B cell (primary cell): ENCODE data around the gene JMJD6. TPM values are rescaled to one million over a fixed set of nuclear protein-coding genes. Genes with fewer than 3 reads are reported as not detected.
"Not testable (repeated sequence)": the region's sequence is repeated elsewhere in the genome, so short reads cannot be mapped to it uniquely, and the experiment has no call there.

Experiments
- ATAC-seq: fragments of 200-7000 bp; cut with Tn5 transposase; one replicate; pipeline ENCODE4 v1.10.0; 2021; ENCODE audit warnings: low read depth, mild to moderate bottlenecking, moderate number of reproducible peaks, moderate library complexity
- CTCF ChIA-PET: fragments of 350-600 bp; sonication (Branson Sonifier 250); formaldehyde crosslinking; loops from one replicate; lab custom pipeline; 2021; ENCODE audit warnings: antibody characterized with exemption, inconsistent platforms; lab: Charles Lee
- POLR2A ChIA-PET: fragments of 350-600 bp; sonication (Branson Sonifier 250); formaldehyde crosslinking; loops from one replicate; lab custom pipeline; 2021; ENCODE audit warnings: antibody characterized with exemption; lab: Charles Lee
- DNase-seq: peaks from one replicate; pipeline ENCODE4 v3.0.0; 2013
- H2AFZ ChIP-seq: 2 replicates; pipeline ENCODE4 v1.6.1; 2012; ENCODE audit warnings: mild to moderate bottlenecking, low read depth, low read length; ENCODE audit not compliant: insufficient read depth, poor library complexity, severe bottlenecking
- H3K27ac ChIP-seq, 2 donors: 1 replicate in 1 of 2; 2 replicates in 1 of 2; pipeline ENCODE4 v1.5.1; 2012 to 2013; ENCODE audit warnings: low read length in 2 of 2, mild to moderate bottlenecking in 2 of 2, moderate library complexity in 1 of 2
- H3K27me3 ChIP-seq, 4 experiments: fragments of 200-600 bp in 1 of 4; sonication (generic) in 1 of 4; replicated peaks in 1 of 4; 1 replicate in 2 of 4; 2 replicates in 2 of 4; pipeline versions ENCODE4 v1.6.1 to v1.7.0; 2013 to 2016; ENCODE audit warnings: low read length in 3 of 4, mild to moderate bottlenecking in 2 of 4, mixed read lengths in 1 of 4, moderate library complexity in 1 of 4; ENCODE audit not compliant: insufficient read depth in 4 of 4, control insufficient read depth in 3 of 4; ENCODE audit errors: control extremely low read depth in 1 of 4
- H3K36me3 ChIP-seq, 2 experiments: replicated peaks in 1 of 2; 1 replicate in 1 of 2; 2 replicates in 1 of 2; pipeline versions ENCODE4 v1.6.1 to v1.7.1; 2013; ENCODE audit warnings: low read length in 1 of 2; ENCODE audit not compliant: insufficient read depth in 2 of 2, control insufficient read depth in 1 of 2; ENCODE audit errors: control extremely low read depth in 1 of 2, extremely low read depth in 1 of 2
- H3K4me1 ChIP-seq, 2 donors: fragments of 200-600 bp in 1 of 2; sonication (generic) in 1 of 2; 1 replicate in 1 of 2; 2 replicates in 1 of 2; pipeline versions ENCODE4 v1.5.1 to v1.6.1; 2013 to 2017; ENCODE audit warnings: low read length in 2 of 2; ENCODE audit not compliant: control insufficient read depth in 2 of 2, insufficient read depth in 2 of 2
- H3K4me2 ChIP-seq: replicated peaks from 2 replicates; pipeline ENCODE3; 2012; ENCODE audit warnings: mild to moderate bottlenecking, low read depth, low read length; ENCODE audit not compliant: poor library complexity, severe bottlenecking
- H3K4me3 ChIP-seq, 5 experiments: fragments of 200-600 bp in 1 of 5; sonication (generic) in 1 of 5; 1 replicate in 3 of 5; 2 replicates in 2 of 5; pipeline versions ENCODE4 v1.5.1 to v1.7.0; 2011 to 2016; ENCODE audit warnings: low read length in 4 of 5, mild to moderate bottlenecking in 4 of 5, low read depth in 2 of 5, control low read depth in 1 of 5, moderate library complexity in 1 of 5; ENCODE audit not compliant: insufficient read depth in 1 of 5; ENCODE audit errors: control extremely low read depth in 1 of 5, extremely low read depth in 1 of 5
- H3K79me2 ChIP-seq: fragments of 200-600 bp; sonication (generic); one replicate; pipeline ENCODE4 v1.6.0; 2016; ENCODE audit warnings: low read length; ENCODE audit not compliant: control insufficient read depth, insufficient read depth
- H3K9ac ChIP-seq: fragments of 200-600 bp; sonication (generic); 2 replicates; pipeline ENCODE4 v1.6.1; 2017; ENCODE audit warnings: mild to moderate bottlenecking, low read length, moderate library complexity
- H3K9me3 ChIP-seq, 3 donors: one replicate each; pipeline versions ENCODE4 v1.6.1 to v1.7.1; 2013; ENCODE audit warnings: low read length in 2 of 3; ENCODE audit not compliant: control insufficient read depth in 2 of 3, insufficient read depth in 1 of 3; ENCODE audit errors: control extremely low read depth in 1 of 3
- H4K20me1 ChIP-seq: 2 replicates; pipeline ENCODE4 v1.6.0; 2012; ENCODE audit warnings: mild to moderate bottlenecking, low read length; ENCODE audit not compliant: insufficient read depth, control insufficient read depth, poor library complexity, severe bottlenecking
- H3K27ac Mint-ChIP-seq: one replicate; pipeline ENCODE4 v1.8.0; 2021; ENCODE audit warnings: mixed read lengths
- H3K27me3 Mint-ChIP-seq: one replicate; pipeline ENCODE4 v1.8.0; 2021; ENCODE audit warnings: mixed read lengths
- H3K4me1 Mint-ChIP-seq: one replicate; pipeline ENCODE4 v1.8.0; 2021; ENCODE audit warnings: mixed read lengths
- H3K4me3 Mint-ChIP-seq: one replicate; pipeline ENCODE4 v1.8.0; 2021; ENCODE audit warnings: mixed read lengths
- H3K9me3 Mint-ChIP-seq: one replicate; pipeline ENCODE4 v1.8.0; 2022; ENCODE audit warnings: mixed read lengths; ENCODE audit not compliant: insufficient read depth
- CTCF ChIP-seq: fragments of 200-600 bp; IDR thresholded peaks from one replicate; pipeline ENCODE4 v1.8.0; 2022; ENCODE audit warnings: antibody characterized with exemption, mild to moderate bottlenecking
- EZH2 ChIP-seq: IDR thresholded peaks from 2 replicates; pipeline ENCODE4 v1.6.1; 2012; ENCODE audit warnings: borderline replicate concordance, low read depth, mild to moderate bottlenecking, moderate library complexity, low read length; ENCODE audit not compliant: insufficient read depth, poor library complexity, severe bottlenecking
- WGBS: methylation state at CpG from one replicate; pipeline ENCODE4 v1.1.5; 2013; ENCODE audit warnings: missing lambda C conversion rate; ENCODE audit not compliant: insufficient coverage; 5-methylcytosine and 5-hydroxymethylcytosine counted together
- intact Hi-C: fragments of 100-400 bp; cut with micrococcal nuclease; formaldehyde crosslinking; loops from one replicate; pipeline ENCODE4 v1.10.0; 2022
- polyA plus RNA-seq: library from polyadenylated mRNA; depleted of rRNA; stranded (reverse); fragments of >200 nt; gene quantifications from 2 replicates; pipeline ENCODE4 v1.2.3, GENCODE V29; 2012
- total RNA-seq, 2 donors: library from RNA; stranded (reverse); fragments of 120-200 nt in 1 of 2; gene quantifications; 1 replicate in 1 of 2; 2 replicates in 1 of 2; pipeline versions ENCODE4 v1.2.3 to v1.2.4, GENCODE V29; 2013 to 2022

JMJD6 gene
- total and polyA plus RNA-seq, 2 donors (not counting 1 experiment from before 2014, with no cell fraction given) = 38.2 to 45.0 TPM

- ATAC-seq (no peak), DNase-seq (no peak)
- no peaks in the 10 kb centered on the region for H3K9me3 Mint-ChIP-seq
- CTCF ChIA-PET = interaction anchor here (5.5 kb wide), 1 partner anchor 14 kb away, joined by 25 read pairs; no protein-coding TSS in a partner anchor
- peaks cover 0 to 5% (median 0%) of the 10 kb centered on the region in 4 experiments for H3K27me3 ChIP-seq
- no peak overlapping the region for H3K27ac ChIP-seq
- intact Hi-C loops = no loop called here
- peaks cover 22% of the 10 kb centered on the region for H3K79me2 ChIP-seq
- no peak overlapping the region for H3K27ac Mint-ChIP-seq
- H3K4me1 ChIP-seq = peaks cover 7 to 12% of the 10 kb centered on the region in 2 donors
- H3K4me3 Mint-ChIP-seq = no peak overlapping the region
- H3K4me3 ChIP-seq = no peak overlapping the region
- WGBS = 90% methylated on average over 32 of the region's 33 CpGs
- TF ChIP-seq EZH2 (no peak), CTCF (no peak)
- H4K20me1 ChIP-seq = no peaks in the 10 kb centered on the region
- H2AFZ ChIP-seq = no peak overlapping the region
- no peaks in the 10 kb centered on the region for H3K36me3 ChIP-seq
- H3K9me3 ChIP-seq = no peaks in the 10 kb centered on the region
- peaks cover 10% of the 10 kb centered on the region for H3K4me1 Mint-ChIP-seq
- H3K9ac ChIP-seq = no peak overlapping the region
- H3K27me3 Mint-ChIP-seq = peaks cover 3% of the 10 kb centered on the region
- no peak overlapping the region for H3K4me2 ChIP-seq
- POLR2A ChIA-PET = no interaction called here
Observed at GRCh38 chr17:76700617-76701470, 25.6 kb downstream of the JMJD6 start.

- peaks cover 0 to 9% (median 0%) of the 10 kb centered on the region in 4 experiments for H3K27me3 ChIP-seq
- POLR2A ChIA-PET = no interaction called here
- CTCF ChIA-PET = interaction anchor here (5.5 kb wide), 1 partner anchor 15 kb away, joined by 25 read pairs; no protein-coding TSS in a partner anchor
- no peaks in the 10 kb centered on the region for H3K36me3 ChIP-seq
- no peak overlapping the region for H3K27ac ChIP-seq
- intact Hi-C loops = no loop called here
- Mint-ChIP-seq H3K27me3 (peaks cover 3% of the 10 kb centered on the region), H3K9me3 (no peaks in the 10 kb centered on the region), H3K27ac (no peak overlapping the region), H3K4me1 (peaks cover 12% of the 10 kb centered on the region), H3K4me3 (no peak overlapping the region)
- DNase-seq (no peak), ATAC-seq (no peak)
- H3K9me3 ChIP-seq = no peaks in the 10 kb centered on the region
- TF ChIP-seq EZH2 (no peak), CTCF (no peak)
- no peaks in the 10 kb centered on the region for H4K20me1 ChIP-seq
- no peak overlapping the region for H3K4me2 ChIP-seq
- WGBS = 84% methylated on average over 8 of the region's 8 CpGs
- H3K4me3 ChIP-seq = no peak overlapping the region
- peaks cover 17% of the 10 kb centered on the region for H3K79me2 ChIP-seq
- no peak overlapping the region for H3K9ac ChIP-seq
- H2AFZ ChIP-seq = no peak overlapping the region
- peaks cover 7 to 12% of the 10 kb centered on the region in 2 donors for H3K4me1 ChIP-seq
Observed at GRCh38 chr17:76700270-76700616, 26.2 kb downstream of the JMJD6 start.

- H3K36me3 ChIP-seq, H3K9me3 Mint-ChIP-seq, H3K27ac Mint-ChIP-seq, ATAC-seq, DNase-seq, H3K27me3 Mint-ChIP-seq, POLR2A ChIA-PET, H4K20me1 ChIP-seq, H3K9me3 ChIP-seq, H3K27ac ChIP-seq, H3K4me3 ChIP-seq, H3K4me2 ChIP-seq, H3K4me3 Mint-ChIP-seq, intact Hi-C loops, H2AFZ ChIP-seq, H3K9ac ChIP-seq, H3K27me3 ChIP-seq: not testable (repeated sequence)
- CTCF ChIA-PET = interaction anchor here (0.6 kb wide), 1 partner anchor 395 kb away, joined by 3 read pairs; no protein-coding TSS in a partner anchor
- H3K79me2 ChIP-seq = peaks cover 17% of the 10 kb centered on the region
- peaks cover 7 to 12% of the 10 kb centered on the region in 2 donors for H3K4me1 ChIP-seq
- peaks cover 12% of the 10 kb centered on the region for H3K4me1 Mint-ChIP-seq
- 100% methylated on average over 5 of the region's 7 CpGs for WGBS
Observed at GRCh38 chr17:76698466-76698977, 27.9 kb downstream of the JMJD6 start.
